GM18498 (cell line): ENCODE measurements around the gene TRIM6.
"Not testable (repeated sequence)": the region's sequence is repeated elsewhere in the genome, so short reads cannot be mapped to it uniquely, and the experiment has no call there.

Experiments used
- ATAC-seq: cut with Tn5 transposase; IDR thresholded peaks from one replicate; pipeline ENCODE4 v1.9.1; 2021; ENCODE audit warnings: mild to moderate bottlenecking, moderate library complexity; ENCODE audit not compliant: unreplicated experiment

The TRIM6 gene

GRCh38 chr11:5596607-5597201, at the start of gene TRIM6:
TRIM6 (plus strand) TSS chr11:5596637; CDS start chr11:5596898, 261 bp downstream.
- peak; percentile 51 for ATAC-seq

- ATAC-seq = no peak
Measured at GRCh38 chr11:5547982-5548381, 48.5 kb upstream of the TRIM6 start.

DNA sequence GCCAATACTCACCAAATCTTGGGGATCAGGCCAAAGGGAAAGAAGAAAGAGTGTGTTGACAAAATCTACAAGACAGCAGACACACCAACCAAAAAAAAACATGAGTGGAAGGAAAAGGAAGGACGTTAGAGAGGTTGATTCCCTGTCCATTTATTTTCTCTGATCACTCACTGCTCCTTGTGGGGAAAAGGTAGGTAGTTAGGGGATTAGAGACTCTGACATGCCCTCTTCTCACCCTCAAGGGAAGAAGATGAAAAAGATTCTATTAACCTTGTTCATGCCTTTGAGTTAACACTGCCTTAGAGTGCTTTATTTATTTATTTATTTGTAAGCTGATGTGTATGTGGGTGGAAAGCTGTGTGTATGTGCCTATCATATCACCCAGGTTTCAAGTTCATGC, 48.0 kb upstream of the TRIM6 start, which contains the start of gene OR52H1:
Gene OR52H1 (minus strand): TSS at position 101 of the 400 bp plus-strand sequence. CDS start 3,035 bp downstream, outside the sequence.
- no peak for ATAC-seq

GRCh38 chr11:5550440-5551095, 45.9 kb upstream of the TRIM6 start:
- peak; percentile 46 for ATAC-seq

GRCh38 chr11:5553343-5553742, 43.1 kb upstream of the TRIM6 start:
- no peak for ATAC-seq

- no peak for ATAC-seq
Measured at GRCh38 chr11:5556596-5557188, 39.7 kb upstream of the TRIM6 start.

DNA sequence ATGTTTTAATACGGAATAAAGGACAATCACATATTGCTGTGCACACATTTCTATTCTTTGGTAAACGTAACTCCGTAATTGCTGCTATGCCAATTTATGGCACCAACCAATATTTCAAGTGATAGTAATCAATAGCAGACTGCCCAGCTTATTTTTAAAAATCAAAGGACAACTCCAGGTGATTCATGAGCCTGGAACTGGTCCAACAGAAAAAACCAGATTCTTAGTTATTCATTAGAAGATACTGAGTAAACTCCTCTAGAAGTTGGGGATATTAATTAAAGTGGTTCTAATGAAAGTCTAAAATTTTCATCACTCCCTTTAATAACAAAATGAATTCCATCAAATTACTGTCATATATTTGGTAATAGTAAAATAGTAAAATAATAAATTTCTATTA, 38.7 kb upstream of the TRIM6 start:
- ATAC-seq = no peak

DNA sequence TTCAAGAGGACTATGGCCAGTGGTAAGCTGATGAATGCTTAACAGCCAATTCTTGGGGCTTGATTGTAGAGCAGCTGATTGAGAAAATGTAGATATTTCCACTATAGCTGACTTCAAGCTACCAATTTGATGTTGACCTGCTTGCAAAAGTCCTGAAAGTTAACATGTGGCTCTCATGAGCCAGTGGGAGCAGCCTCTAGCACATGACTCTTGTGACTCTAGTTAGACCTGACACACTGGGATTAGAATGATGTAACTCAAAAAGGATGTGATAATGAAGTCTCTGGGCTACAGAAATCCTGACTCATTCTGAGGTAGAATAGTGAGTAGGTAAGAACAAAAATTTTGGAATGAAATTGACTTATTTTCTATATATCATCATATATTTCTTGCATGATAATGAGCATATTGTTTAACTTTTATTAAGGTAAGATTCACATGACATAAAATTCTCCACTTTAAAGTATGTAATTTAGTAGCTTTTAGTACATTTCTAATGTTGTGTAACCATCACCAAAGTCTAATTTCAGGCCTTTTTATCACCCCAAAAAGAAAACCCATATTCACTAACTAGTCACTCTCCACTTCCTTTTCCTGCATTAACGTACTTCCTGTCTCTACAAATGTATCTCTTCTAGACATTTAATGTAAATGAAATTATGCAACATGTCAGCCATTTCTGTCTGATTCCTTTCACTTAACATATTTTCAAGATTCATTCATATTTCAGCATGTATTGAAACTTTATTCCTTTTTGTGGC, 32.0 kb upstream of the TRIM6 start:
- no peak for ATAC-seq

DNA sequence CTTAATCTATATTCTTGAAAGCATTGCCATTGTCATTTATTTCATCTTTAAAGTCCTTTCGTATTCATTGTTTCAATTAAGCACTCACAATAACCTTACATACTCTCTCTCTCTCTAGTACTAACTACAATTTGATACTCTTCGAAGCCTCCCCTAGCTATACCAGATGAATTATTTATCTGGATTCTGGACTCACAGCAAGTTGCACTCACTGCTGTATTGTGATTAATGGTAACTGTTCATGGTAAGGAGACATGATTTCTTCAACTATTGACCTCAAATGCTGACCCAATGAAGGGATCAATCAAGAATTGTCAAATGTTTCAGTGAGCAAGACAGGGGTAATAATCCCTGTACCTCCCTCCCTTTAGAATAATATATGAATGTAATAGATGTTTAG, 21.8 kb upstream of the TRIM6 start:
- ATAC-seq = no peak

GRCh38 chr11:5575152-5575551, 21.3 kb upstream of the TRIM6 start:
- ATAC-seq = no peak

DNA sequence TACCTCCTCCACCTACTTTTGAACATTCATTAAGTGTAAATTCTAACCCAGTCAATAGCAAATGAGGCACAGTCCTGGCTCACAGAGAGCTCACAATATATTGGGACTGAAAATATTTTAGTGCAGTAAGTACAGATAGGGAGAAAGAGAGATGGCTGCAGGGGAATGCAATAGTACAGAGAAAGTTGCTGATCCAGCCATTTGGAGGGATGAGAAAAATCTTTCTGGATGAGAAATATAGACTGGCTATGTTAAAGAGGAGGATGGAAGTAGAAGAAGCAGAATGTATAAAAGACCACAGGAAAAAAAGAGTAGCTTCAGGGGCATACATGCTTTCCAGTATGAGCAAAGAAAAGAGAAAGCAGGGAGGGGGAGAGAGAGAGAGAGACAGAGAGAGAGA, 19.3 kb upstream of the TRIM6 start:
- ATAC-seq = no peak

GRCh38 chr11:5580577-5580976, 15.9 kb upstream of the TRIM6 start, which contains the start of gene OR52B6:
OR52B6 (plus strand) TSS chr11:5580877; CDS start chr11:5580877, 0 bp downstream.
- ATAC-seq = no peak

GRCh38 chr11:5581014-5581413, 15.4 kb upstream of the TRIM6 start:
- ATAC-seq = no peak

DNA sequence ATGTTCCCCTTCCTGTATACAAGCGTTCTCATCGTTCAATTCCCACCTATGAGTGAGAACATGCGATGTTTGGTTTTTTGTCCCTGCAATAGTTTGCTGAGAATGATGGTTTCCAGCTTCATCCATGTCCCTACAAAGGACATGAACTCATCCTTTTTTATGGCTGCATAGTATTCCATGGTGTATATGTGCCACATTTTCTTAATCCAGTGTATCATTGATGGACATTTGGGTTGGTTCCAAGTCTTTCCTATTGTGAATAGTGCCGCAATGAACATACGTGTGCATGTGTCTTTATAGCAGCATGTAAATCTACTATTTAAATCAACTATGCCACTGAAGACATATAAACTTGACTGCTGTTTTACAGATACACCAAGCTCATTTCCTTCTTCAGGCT, 12.0 kb upstream of the TRIM6 start:
- ATAC-seq = not testable (repeated sequence)

DNA sequence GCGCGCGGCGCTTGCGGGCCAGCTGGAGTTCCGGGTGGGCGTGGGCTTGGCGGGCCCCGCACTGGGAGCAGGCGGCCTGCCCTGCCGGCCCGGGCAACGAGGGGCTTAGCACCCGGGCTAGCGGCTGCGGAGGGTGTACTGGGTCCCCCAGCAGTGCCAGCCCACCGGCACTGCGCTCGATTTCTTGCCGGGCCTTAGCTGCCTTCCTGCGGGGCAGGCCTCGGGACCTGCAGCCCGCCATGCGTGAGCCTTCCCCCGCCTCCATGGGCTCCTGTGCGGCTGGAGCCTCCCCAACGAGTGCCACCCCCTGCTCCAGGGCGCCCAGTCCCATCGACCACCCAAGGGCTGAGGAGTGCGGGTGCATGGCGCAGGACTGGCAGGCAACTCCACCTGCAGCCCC, 6.5 kb upstream of the TRIM6 start:
- ATAC-seq = not testable (repeated sequence)

- no peak for ATAC-seq
Measured at GRCh38 chr11:5591613-5592012, 4.8 kb upstream of the TRIM6 start.

DNA sequence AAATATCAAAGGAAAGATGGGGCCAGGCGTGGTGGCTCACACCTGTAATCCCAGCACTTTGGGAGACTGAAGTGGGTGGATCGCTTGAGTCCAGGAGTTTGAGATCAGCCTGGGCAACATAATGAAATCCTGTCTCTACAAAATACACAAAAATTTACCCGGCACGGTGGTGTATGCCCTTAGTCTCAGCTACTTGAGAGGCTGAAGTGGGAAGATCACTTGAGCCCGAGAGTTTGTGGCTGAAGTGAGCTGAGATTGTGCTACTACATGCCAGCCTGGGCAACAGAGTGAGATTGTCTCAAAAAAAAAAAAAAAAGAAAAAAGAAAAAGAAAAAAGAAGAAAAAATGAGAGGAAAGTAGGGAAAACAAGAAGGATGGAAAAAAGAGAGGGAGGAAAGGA, 3.8 kb upstream of the TRIM6 start:
- ATAC-seq = no peak

- no peak for ATAC-seq
Measured at GRCh38 chr11:5593146-5593545, 3.3 kb upstream of the TRIM6 start.

GRCh38 chr11:5597953-5598352, 1.5 kb downstream of the TRIM6 start:
- no peak for ATAC-seq

DNA sequence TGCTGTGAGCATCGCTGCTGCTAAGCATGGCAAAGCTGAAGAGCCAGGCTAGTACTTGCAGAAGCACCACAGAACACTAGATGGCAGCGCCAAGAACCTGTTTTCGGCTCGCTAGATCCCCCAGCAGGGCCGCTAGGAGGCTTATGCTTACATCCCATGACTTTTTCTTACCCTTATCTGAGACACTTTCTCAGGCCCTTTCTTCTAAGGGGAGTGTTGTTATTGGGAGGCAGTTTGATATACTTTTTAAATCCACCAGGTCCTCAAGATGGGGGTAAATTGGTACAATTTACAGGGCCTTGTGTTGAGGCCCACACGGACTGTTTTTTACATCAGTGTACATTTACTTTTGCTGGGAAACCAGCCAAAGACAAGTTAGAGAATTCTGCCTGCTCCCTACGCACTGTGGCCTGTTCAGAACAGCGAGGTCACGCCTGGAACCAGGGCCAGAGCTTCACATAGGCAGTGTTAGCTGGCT, 4.0 kb downstream of the TRIM6 start:
- ATAC-seq = peak; percentile 89

DNA sequence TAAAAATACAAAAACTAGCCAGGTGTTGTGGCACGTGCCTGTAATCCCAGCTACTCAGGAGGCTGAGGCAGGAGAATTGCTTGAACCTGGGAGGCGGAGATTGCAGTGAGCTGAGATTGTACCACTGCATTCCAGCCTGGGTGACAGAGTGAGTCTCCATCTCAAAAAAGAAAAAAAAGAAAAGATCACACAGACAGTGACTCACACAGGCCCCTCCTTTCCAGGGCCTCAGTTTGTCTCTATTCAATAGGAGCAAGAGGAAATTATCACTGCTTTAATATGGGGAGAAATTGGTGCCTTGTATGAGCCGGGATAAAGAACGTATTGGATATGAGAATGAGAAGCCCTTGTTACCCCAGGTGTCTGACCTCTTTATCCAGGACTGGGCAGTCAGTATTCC, 6.4 kb downstream of the TRIM6 start:
- not testable (repeated sequence) for ATAC-seq
